HG02798 (cell line): Measurements from ENCODE around the gene KDM4C.

Source experiments
- ATAC-seq: cut with Tn5 transposase; IDR thresholded peaks from one replicate; pipeline ENCODE4 v1.9.1; 2021; ENCODE audit warnings: mild to moderate bottlenecking; ENCODE audit not compliant: unreplicated experiment, poor library complexity

Gene KDM4C

DNA sequence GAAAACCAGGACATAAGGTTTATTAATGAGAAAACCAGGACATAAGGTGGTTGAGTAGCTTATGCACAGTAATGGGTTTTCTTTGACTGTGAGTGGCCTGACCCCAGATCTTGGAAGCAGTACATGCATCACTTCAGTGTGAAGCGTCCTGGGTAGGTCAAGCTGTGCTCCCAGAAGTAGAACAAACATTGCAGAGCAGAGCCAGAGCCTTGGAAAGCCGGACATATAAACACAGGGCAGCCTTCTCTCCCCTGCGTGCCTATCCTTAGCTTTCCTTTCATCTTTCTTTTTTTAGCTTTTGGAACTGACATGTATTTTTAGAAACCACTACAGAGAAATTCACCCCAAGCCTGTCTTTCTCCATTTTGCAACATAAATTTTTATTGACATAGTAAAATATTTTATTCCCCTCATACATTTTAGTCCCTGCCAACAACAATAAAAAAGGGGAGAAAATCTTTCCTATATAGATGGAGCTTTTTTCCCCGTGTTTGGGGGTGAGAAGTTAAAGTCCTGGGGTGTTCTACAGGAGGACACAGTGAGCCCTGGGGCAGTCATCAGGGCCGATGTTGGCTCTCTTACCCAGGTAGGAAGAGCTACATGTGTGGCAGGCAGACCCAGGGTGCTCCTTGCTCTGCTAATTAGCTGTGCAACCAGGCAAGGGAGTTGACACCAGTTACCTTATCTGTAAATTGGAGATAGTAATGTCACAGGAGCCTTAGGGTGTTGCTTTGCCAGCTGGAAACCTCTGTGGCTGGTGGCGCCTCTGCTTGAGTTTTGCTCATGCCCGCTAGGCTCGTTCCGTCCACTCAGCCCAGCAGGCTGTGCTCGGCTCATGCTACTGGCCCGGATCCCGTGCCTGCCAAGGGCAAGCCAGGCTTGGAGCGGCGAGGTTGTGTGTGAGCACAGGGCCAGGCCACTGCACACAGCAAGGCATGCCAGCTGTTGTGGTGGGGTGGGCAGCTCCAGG is 389.6 kb downstream of the KDM4C start:
- no peak for ATAC-seq

DNA sequence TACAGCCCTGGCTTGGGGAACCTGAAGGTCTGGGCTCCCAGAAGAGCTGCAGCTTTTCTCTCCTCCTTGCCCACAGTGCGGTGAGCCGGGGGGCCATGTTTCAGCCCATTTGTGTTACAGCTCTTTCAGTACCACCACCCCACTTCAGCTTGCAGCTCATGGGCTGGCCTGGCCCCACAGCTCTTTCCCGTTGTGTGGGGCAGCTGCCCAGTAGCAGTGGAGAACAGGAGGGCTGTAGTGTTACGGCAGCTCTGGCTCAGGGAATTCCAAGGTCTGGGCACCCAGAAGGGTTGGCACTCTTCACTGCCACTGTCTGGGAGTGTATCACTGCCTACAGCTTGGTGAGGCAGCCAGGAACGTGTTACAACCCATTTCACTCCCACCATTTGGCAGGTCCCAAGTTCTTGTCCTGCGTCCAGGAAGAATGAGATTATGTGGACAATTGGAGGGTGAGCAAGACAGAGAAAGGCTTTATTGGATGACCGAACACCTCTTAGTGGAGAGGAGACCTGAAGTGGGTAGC is 390.5 kb downstream of the KDM4C start:
- ATAC-seq, result no peak

DNA sequence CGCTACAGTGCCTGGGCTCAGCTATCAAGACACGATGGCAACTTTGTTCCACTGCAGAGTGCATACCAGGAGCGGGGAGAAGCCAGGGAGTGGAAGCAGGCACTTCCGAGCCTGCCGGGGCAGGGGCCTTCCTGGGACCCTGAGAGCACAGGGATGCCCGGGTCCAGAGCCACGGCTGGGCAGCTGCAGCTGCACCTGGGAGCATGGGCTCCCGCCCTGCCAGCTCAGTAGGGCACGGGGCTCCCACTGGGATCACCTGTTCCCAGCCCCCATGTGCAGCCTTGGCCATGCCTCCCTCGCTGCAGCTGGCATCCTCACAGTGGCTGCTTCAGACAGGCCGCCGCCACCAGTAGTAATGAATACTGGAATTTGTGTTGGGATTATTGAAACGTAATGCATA is 391.5 kb downstream of the KDM4C start:
- ATAC-seq, result no peak

DNA sequence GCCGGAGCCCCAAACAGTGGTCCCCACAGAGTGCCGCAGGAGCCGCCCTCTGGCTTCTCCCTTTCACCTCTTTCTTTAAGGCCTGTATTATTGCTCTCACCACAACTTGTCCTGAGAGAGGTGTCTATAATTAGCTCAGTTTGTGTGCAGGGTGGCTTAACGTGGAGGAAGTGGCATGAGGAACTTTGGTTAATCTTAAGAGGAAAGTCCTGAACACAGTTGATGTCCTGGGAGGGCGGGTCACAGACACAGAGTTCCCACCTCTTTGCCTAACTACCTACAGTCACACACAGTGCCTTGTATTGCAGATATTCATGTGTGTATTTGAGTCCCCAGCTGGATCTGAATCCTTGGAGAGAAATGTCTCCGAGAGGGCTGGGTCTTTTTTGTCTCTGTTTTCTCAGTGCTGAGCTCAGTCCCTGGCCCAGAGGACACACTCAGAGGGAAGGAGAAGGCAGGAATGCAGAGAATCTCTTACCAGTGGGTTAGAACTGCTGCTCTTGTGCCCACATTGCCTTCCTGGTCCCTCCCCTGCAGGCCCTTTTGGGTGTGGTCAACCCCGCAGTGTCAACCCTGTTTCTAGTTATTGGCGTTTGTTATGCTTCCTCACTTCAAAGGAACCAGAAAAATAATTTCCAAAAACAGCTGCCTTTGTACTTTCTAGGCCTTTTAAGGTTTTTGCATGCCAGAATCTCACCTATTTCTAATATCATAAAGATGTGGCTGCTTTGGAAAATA is 392.5 kb downstream of the KDM4C start:
- ATAC-seq, result no peak

DNA sequence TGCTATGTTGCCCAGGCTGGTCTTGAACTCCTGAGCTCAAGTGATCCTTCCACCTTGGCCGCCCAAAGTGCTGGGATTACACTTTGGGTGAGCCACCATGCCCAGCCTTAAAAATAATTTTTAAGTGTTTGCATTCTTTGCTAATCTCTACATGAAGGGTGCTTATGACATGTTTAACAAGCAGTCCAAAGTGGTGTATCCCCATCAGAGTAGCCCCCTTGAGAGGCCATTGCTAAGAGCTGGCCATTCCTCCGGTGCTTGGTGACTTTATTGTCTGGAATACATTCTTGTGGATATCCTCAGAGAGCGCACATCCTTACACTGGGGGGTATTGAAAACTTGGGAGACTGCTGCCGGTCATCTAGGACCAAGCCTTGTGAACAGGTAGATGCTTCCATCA is 395.4 kb downstream of the KDM4C start:
- no peak for ATAC-seq

DNA sequence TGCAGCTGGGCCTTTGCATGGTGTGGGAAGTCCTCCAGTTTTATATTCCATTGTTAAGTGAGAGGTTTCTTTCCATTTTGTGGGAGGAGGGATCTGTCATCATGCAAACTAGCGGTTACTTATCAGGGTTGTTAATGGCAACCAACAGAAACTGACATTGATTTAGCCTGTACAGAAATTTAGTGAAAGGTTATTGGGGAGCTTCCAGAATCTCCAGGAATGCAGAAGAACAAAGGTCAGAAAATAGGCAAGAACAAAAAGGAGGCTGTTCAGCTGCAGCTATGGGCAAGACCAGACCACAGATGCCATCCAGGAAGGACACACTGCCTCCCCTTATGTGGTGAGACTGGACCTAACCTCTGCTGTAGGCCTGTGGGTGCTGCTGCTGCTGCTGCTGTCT is 395.8 kb downstream of the KDM4C start:
- ATAC-seq, result no peak

DNA sequence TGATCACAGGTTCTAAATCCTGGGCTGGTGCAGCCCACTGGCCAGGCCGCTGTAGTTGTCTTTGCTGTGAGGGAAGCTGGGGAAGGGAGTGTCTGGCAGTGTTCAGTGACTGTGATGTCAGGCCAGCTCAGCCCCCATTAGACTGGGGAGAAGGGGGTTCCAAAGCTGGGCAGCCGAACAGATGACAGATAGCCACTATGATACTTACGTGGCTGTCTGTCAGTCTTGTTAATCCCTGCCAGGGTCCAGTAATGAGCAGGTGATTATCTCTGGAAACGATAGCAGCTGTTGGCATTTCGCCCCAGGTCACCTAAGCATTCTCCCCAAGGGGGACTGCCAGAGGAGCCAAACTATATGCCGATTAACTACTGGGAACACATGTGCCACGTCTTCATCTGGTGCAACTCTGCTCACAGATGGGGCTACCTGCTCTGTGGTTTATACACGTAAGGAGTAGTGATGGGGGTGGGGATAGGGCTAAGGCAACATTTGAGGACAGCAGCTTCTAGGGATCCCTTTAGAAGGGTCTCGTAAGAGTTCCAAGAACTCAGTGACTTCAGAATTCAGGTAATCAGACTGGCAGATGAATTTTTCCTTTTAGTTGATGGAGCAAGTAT is 396.3 kb downstream of the KDM4C start:
- ATAC-seq, result no peak

DNA sequence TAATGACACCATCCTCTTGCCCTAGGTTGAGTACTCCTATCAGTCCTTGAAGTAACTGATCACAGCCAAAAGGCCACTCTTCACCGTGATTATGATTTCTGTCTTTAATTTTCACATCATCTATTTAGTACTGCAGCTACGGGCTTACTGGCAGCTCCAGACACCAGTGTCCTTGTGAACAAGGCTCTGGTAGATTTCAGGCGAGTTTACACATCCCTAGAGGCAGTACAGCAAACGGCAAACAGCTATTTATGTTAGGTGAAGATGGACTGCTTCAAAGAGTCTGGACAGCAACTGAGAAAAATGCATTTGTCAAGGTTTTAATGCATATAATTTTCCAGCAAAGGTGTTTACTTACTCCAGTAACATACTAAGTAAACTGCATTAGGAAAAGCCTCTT is 396.9 kb downstream of the KDM4C start:
- ATAC-seq, result no peak

DNA sequence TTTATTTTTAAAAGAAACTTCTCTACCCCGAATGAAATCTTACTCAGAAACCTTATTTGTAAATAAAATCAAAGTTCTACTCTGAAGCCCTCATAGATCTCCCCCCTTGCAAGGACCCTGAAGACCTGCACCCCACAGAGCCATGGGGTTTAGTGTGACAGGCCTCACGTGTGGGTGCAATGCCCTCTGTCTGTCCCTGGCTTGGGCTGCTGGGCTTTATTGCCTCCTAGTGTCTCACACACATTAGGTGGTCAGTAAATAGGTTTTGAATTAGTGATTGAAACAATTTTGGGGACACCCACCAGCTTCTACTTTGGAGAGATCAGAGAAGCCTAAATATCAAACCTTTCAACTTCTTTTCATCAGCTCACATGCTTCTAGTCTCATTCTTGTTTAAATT is 403.7 kb downstream of the KDM4C start:
- ATAC-seq, result no peak

DNA sequence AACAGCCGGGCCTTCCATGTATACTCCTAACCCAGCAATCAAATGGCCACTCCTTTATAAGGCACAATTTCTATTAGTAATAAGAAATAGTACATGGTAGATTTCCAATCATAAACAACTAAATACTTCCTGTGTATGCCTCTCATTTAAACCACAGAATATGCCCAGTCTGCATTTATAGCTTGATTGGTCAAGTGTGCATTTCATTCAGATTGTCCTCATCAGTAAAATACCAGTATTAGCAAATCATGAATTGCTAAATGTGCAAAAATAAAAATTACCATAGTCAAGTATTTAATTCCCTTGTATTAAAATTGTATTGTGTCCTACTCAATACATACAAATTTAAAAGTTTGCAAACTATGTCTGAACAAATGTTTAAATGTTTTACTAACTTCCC is 406.2 kb downstream of the KDM4C start:
- ATAC-seq, result no peak

DNA sequence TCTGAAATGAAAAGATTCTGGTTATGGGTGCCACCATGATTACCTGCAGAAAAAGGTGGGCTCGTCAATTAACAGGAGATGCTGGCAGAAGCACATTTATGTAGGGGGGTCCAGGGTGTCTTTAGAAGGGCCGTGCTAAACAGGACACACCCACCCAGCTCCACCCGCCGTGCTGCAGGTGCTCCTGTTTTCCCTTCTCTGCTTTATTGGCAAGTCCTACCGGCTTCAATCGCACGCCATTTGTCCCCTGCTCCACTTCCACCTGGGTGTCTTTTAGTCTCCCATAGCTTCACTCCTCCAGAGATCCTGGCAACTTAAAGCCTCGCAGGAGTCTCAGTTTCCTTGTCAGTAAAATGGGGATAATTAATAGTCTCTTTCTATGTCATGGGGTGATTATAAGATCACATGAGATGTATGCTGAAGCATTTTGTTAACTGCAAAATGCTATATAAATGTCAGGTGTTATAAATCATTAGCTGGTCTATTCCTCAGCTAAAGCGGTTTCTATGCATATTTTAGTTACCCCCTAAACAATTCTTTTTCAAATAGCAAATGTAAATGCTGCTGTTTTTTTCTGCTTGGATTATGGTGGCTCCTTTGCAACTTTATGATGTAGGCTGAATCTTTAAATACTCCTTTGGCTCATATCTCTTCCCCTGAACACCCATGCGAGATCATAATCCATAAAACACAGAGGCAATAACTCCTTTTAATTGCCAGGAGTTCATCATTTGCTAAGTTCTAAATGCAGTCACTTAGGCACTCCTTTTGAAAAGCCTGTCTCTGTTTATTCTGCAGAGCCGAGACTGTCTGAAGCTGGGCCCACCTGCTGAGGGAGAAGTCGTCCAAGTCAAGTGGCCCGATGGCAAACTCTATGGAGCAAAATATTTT is 406.9 kb downstream of the KDM4C start:
- ATAC-seq, result no peak

DNA sequence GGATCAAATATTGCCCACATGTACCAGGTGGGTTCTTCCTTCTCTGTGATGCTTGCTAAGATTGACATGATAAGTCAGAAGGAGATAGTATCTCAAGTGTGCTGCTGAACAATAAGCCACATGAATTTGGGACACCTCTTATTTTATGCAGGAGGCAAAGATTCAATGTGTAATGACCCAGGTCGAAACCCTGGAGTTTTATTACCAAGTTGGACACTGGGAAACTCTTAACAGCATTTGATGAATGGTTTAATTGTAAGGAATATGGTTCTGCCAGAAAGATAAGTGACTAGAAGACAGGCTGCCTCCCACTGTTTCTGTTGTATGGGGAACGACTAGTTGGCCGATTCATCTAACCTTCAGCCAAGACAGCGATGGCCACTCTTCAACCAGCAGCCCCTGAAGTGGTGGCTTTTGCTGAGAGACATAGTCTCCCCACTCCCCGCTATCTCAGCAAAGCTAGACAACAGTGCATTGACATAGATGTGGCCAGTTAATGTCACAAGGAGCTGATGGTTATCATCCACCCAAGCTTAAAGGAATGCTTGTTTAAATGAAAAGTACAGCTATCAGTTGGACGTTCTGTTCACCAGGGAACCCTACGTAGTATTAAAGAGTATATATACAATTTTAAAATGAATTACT is 407.7 kb downstream of the KDM4C start:
- ATAC-seq, result no peak

DNA sequence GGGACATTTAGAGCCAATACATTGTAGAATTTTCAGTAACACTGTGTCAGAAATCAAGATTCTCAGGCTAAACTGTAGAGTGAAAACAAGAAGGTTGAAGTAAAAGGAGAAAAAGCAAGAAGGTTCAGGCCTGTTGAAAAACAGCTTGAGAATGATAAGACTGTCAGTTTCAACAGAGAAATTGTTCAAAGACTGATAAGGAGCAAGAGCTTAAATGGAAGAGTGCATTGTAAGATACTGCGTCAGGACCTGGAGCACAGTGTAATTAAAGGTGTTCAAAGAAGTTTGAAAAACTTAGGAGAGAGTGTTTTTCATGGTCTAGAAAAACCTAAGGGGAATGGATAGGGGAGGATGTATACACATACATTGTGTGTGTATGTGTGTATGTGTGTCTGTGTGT is 408.3 kb downstream of the KDM4C start:
- ATAC-seq, result no peak

DNA sequence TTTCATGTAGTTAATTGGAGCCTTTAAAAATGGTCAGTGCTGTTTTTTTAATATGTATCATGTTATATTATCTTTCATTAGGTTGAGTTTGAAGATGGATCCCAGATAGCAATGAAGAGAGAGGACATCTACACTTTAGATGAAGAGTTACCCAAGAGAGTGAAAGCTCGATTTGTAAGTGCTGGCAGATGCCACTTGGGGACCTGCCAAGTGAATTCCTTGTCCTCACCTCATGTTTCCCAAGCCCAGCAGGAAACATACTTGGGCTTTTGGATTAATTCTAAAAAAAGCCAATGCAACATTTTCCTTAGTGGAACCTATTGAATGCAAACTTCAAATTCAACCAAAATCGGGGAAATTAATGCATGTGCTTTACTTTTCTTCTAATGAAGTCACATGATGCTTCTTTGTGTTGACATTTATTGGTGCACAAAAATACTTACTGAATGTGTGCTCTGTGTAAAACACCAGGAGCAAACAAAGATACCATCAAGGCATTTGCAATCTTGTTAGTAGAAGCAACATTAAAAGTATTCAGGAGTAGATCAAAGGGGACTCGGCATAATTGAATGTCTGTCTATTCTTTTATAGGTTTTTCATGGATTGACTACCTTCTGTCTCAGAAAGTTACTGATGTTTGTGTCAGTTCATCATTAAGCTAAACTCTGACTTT is 412.1 kb downstream of the KDM4C start:
- no peak for ATAC-seq

DNA sequence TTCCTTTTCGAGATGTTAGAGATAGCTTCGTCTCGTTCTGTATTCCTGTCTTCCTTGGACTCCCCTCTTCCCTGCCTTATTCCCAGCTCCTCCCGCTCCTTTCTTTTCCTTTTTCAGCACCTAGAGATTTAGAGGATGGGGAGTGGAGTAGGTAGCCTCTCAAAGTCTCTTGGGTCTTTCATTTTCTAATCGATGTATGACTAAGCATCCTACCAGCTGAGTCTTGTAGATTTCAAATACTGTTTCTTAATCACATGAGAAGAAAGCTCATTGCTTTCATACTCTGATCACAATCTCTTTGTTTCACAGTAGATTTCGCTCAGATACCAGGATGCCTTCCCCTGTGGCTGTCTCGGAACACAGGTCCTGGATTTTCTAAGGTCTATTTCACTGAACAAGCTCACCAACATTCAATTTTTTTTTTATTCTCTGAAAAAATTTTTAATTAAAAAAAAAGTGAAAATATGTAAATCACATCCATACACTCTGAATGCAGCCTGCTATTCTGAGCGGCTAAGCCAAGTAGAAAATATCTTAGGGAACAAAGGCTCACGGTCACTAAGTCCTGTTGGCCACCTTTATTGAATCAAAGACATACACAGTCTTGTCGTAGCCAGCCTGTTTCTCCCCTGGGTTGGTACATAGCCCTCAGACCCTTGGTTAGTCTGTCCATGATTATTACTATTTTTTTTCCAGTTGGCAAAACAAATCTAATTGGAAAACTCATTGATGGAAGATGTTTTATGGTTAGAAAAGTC is 413.8 kb downstream of the KDM4C start:
- no peak for ATAC-seq

DNA sequence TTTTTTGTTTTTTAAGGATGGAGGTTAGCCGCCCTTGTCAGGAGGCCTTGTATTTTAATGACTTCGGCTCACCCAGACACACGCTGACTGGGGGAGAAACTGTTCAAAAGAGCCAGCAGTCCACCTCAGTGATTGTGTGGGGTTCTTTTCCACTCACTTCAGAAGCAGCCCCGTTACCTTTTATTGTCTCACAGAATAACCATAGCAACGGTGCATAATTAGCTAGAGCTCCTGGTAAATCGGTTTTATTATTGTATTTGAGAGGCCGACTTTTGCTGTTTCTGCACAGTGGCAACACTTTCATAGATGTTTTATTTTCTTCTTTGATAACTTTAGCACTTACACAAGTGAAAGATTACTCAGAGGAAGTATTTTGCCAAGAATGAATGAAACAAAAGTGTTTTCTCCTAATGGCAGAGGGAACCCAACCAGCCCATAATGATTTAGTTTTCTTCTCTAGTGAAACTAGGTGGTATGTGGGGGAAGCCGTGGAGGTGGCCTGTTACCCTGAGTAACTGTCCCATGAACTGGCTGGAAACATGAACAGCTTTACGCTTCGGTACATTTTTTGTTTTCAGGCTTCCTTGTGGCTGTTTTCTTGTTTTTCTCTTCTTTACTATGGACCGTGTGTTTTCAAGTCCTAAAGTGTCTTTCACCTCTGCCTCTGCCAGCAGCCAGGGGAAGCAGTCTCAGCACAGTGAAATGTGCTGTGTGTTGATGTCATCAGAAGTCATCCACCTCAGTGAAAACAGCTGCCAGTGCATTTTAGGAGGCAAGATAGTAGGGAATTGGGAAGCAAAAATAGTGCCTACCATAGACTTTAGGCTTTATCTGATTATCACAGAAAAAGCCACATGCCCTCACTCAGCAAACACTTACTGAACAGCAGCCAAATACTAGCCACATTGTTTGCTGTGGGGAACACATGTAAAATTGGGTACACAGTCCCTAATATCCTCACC is 414.7 kb downstream of the KDM4C start:
- ATAC-seq, result no peak

DNA sequence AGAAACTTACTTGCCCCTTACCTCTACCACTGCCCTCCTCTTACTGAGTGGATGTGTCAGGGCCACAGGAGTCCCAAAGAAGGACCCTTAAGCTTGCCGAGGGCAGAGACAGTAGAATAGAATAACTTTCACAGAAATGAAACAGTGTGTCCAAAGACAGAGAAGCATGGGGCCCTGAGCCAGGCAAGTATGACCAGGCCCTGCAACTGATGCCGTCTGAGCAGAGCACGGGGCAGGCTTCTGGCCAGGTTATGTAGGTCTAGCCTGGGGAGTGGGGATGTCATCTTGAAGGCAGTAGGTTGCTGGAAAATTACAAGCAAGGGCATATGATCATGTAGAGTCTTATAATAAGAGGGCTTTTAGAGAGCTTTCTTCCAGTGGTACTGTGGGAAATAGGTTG is 415.4 kb downstream of the KDM4C start:
- no peak for ATAC-seq
